Stimulated activated naive B cell treated with anti-CD40 and anti-IgM and Interleukin-4, amounts not matched to agents 10 μg/mL and 1 μg/mL and 100 μg/mL, for 72 hours (primary cell): ENCODE results near the gene ATP9B.

Source experiments
- ATAC-seq, 2 donors: fragments of 150-1000 bp; cut with Tn5 transposase; replicated peaks; 2 replicates each; pipeline ENCODE4 v1.10.0; 2021; ENCODE audit warnings: moderate library complexity in 1 of 2
- DNase-seq: peaks from one replicate; pipeline ENCODE4 v3.0.0; 2021
- H3K27ac Mint-ChIP-seq: one replicate; pipeline ENCODE4 v1.8.0; 2022; ENCODE audit warnings: mild to moderate bottlenecking, mixed read lengths
- H3K27me3 Mint-ChIP-seq, 2 donors: one replicate each; pipeline ENCODE4 v1.8.0; 2022; ENCODE audit warnings: mixed read lengths in 2 of 2
- H3K36me3 Mint-ChIP-seq, 2 donors: one replicate each; pipeline ENCODE4 v1.8.0; 2022; ENCODE audit warnings: mixed read lengths in 2 of 2, mild to moderate bottlenecking in 1 of 2
- H3K4me1 Mint-ChIP-seq, 2 donors: one replicate each; pipeline ENCODE4 v1.8.0; 2022; ENCODE audit warnings: mixed read lengths in 2 of 2, mild to moderate bottlenecking in 1 of 2
- H3K4me3 Mint-ChIP-seq, 2 donors: one replicate each; pipeline ENCODE4 v1.8.0; 2022; ENCODE audit warnings: mild to moderate bottlenecking in 2 of 2, mixed read lengths in 2 of 2, moderate library complexity in 1 of 2
- H3K9me3 Mint-ChIP-seq, 2 donors: one replicate each; pipeline ENCODE4 v1.8.0; 2022; ENCODE audit warnings: mixed read lengths in 2 of 2, mild to moderate bottlenecking in 1 of 2

ATP9B gene

DNA sequence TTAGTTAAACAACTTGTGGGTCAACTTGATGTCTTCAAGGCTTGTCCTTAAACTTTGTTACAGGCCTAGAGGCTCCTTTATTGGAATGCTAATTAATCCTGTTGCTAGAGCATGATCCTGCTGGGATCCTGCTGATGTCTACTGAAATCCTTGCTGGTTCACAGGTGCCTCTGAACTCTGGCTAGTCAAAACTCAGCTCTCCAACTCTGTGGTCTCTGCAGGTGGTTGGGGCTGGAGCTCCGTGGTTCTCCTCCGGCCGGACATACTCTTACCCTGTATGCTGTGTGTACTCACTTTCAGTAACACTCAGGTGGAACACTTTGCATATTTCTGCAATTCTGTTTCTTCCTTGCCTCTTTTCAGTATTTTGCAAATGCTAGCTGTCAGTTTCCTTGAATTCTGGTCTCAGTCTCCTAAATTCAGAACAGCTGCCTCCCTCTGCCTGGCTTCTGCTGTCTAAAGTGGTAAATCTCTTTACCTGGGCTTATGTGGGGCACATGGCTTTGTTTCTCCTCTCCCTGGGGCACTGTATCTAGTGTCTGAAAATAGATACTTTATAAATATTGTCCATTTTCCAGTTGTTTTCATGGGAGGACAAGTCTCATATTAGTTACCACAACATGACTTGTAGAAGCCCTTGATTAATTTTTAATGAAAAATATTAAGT is 113.0 kb downstream of the ATP9B start:
- no peak overlapping the region for H3K27ac Mint-ChIP-seq
- peaks cover 25 to 45% of the 10 kb centered on the region in 2 donors for H3K36me3 Mint-ChIP-seq
- no peaks in the 10 kb centered on the region for H3K27me3 Mint-ChIP-seq
- H3K9me3 Mint-ChIP-seq: no peaks in the 10 kb centered on the region
- DNase-seq (no peak), ATAC-seq (no peak)
- H3K4me3 Mint-ChIP-seq: no peak overlapping the region
- peaks cover 0 to 9% of the 10 kb centered on the region in 2 donors for H3K4me1 Mint-ChIP-seq

DNA sequence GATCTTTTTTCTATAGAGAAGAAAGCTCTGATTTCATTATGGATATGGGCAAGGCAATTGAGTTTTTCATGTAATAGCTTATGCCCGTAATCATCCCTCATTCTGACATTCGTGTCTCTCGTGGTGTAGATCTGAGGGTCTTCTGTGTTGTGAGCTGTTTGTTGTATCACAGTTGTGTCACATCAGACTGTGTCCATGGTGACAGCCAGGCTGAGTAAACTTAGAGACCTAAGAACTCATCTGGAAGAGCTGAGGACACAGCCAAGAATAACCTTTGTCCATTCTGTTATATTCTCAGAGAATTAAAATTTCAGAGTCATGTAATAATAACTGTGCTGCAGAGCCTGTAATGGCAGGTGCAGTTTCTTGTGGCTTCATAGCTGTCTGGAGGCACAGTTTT is 116.5 kb downstream of the ATP9B start:
- Mint-ChIP-seq H3K27me3 (no peaks in the 10 kb centered on the region), H3K9me3 (no peaks in the 10 kb centered on the region), H3K36me3 (peaks cover 13 to 28% of the 10 kb centered on the region in 2 donors), H3K4me3 (no peak overlapping the region), H3K4me1 (peaks cover 0 to 5% of the 10 kb centered on the region in 2 donors), H3K27ac (no peak overlapping the region)
- DNase-seq (no peak), ATAC-seq (no peak)

- no peak overlapping the region for H3K4me3 Mint-ChIP-seq
- H3K36me3 Mint-ChIP-seq: peaks cover 16 to 30% of the 10 kb centered on the region in 2 donors
- no peak for ATAC-seq
- no peaks in the 10 kb centered on the region for H3K9me3 Mint-ChIP-seq
- no peak overlapping the region for H3K27ac Mint-ChIP-seq
- H3K27me3 Mint-ChIP-seq: no peaks in the 10 kb centered on the region
- H3K4me1 Mint-ChIP-seq: peaks cover 0 to 5% of the 10 kb centered on the region in 2 donors
- DNase-seq: no peak
Observed at GRCh38 chr18:79186649-79187048, 117.5 kb downstream of the ATP9B start.

DNA sequence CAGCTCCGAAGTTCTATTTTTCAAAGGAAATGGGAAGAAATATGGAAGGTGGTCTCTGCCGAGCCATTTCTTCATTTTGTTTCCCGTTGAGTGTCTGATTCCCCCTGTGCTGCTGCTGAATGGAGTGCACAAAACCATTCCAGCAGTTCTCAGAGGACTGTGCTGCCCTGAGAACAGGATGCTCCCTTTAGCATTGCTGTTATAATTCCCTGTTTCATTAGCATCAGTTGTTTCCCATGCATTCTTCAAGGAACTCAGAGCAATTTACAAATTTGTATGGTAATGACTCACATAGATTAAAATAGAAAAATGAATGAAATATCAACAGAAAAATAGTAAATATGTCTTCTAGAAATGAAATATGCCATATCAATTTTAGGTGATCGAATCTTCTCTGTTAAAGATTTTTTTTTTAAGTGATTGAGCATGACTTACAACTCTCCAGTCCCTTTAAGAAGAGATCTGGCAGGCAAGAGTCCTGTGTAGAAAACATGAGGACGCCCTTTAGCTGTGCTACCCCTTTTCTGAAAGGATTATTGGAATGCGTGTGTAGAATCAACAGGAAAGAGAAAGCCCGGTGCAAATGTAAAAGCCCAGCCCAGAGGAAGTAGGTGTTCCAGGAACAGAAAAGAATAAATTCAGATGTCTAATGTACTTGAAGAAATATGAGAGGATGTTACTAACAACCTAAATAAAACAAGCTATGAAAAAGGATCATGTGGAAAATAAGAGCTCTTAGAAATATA is 118.5 kb downstream of the ATP9B start:
- Mint-ChIP-seq H3K36me3 (peaks cover 16 to 27% of the 10 kb centered on the region in 2 donors), H3K4me1 (peaks cover 0 to 5% of the 10 kb centered on the region in 2 donors), H3K27ac (no peak overlapping the region), H3K27me3 (no peaks in the 10 kb centered on the region), H3K9me3 (no peaks in the 10 kb centered on the region), H3K4me3 (no peak overlapping the region)
- no peak for DNase-seq
- ATAC-seq: no peak

GRCh38 chr18:79191418-79191817 is 122.2 kb downstream of the ATP9B start:
- Mint-ChIP-seq H3K27me3 (no peaks in the 10 kb centered on the region), H3K9me3 (no peaks in the 10 kb centered on the region), H3K4me1 (no peaks in the 10 kb centered on the region), H3K36me3 (peaks cover 11 to 21% of the 10 kb centered on the region in 2 donors), H3K4me3 (no peak overlapping the region), H3K27ac (no peak overlapping the region)
- ATAC-seq (no peak), DNase-seq (no peak)

- Mint-ChIP-seq H3K36me3 (peaks cover 11 to 21% of the 10 kb centered on the region in 2 donors), H3K9me3 (no peaks in the 10 kb centered on the region), H3K27me3 (no peaks in the 10 kb centered on the region), H3K27ac (no peak overlapping the region), H3K4me3 (no peak overlapping the region), H3K4me1 (no peaks in the 10 kb centered on the region)
- ATAC-seq (no peak), DNase-seq (no peak)
Observed at GRCh38 chr18:79191956-79192355, 122.8 kb downstream of the ATP9B start.

- no peak overlapping the region for H3K4me3 Mint-ChIP-seq
- H3K36me3 Mint-ChIP-seq: peaks cover 14 to 25% of the 10 kb centered on the region in 2 donors
- ATAC-seq: no peak
- no peaks in the 10 kb centered on the region for H3K9me3 Mint-ChIP-seq
- no peak overlapping the region for H3K27ac Mint-ChIP-seq
- no peaks in the 10 kb centered on the region for H3K4me1 Mint-ChIP-seq
- DNase-seq: no peak
- no peaks in the 10 kb centered on the region for H3K27me3 Mint-ChIP-seq
Observed at GRCh38 chr18:79193826-79194225, 124.6 kb downstream of the ATP9B start.

- Mint-ChIP-seq H3K36me3 (peaks cover 13 to 22% of the 10 kb centered on the region in 2 donors), H3K27me3 (no peaks in the 10 kb centered on the region), H3K4me3 (no peak overlapping the region), H3K27ac (no peak overlapping the region), H3K9me3 (peaks cover 2 to 4% of the 10 kb centered on the region in 2 donors), H3K4me1 (peaks cover 4 to 7% of the 10 kb centered on the region in 2 donors)
- DNase-seq (no peak), ATAC-seq (no peak)
Observed at GRCh38 chr18:79195716-79196683, 126.8 kb downstream of the ATP9B start.

DNA sequence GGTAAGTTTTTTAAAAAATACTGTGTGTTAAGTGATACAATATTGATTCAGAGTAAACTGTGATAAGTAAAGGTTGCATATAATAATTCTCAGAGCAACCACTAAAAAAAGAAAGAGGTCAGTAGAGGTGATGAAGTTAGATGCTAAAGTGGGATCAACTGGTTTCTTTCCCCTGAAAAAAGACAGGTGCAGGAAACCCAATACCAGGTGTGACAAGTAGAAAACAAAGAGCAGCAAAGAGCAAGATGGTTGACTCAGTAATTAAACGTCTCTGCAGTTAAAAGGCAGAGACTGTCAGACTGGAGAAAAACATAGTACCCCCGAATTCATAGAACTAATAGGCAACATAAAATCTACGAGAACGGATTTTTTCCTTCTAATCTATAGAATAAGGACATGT is 128.3 kb downstream of the ATP9B start:
- peaks cover 8 to 14% of the 10 kb centered on the region in 2 donors for H3K36me3 Mint-ChIP-seq
- DNase-seq (no peak), ATAC-seq (no peak)
- no peak overlapping the region for H3K27ac Mint-ChIP-seq
- peaks cover 2 to 4% of the 10 kb centered on the region in 2 donors for H3K9me3 Mint-ChIP-seq
- H3K27me3 Mint-ChIP-seq: no peaks in the 10 kb centered on the region
- peaks cover 4 to 7% of the 10 kb centered on the region in 2 donors for H3K4me1 Mint-ChIP-seq
- no peak overlapping the region for H3K4me3 Mint-ChIP-seq

GRCh38 chr18:79199691-79200374 is 130.6 kb downstream of the ATP9B start:
- no peak overlapping the region for H3K27ac Mint-ChIP-seq

DNA sequence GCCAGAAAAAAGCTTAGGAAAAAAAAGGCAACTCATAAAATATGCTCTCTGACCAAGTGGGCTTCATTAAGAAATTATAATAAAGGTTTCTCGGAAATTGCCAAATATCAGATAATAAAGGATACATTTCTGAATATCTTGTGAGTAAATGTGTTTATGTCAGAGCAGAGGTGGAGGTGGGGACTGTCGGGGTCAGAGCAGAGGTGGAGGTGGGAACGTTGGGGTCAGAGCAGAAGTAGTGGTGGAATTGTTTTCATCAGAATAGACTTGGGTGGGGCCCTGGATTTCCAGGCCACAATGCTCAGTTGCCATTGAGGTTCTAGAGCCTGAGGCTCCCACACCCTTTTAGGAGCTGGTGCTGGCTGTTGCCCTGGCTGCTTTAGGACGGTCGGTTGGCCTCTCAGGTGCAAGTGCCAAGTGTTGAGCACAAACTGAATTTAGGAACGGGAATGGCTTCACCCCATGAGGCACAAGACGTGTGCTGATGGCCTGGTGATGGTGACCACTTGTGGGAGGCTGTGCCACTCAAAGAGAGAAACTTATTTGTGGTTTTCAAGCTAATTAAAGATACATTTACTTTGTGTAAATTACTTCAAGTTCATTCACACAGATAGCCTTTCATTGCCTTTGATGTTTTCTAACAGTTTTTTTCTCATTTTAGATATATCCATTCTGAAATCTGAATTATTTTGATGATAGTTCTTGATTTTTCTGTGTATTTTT is 131.5 kb downstream of the ATP9B start:
- peaks cover 8 to 14% of the 10 kb centered on the region in 2 donors for H3K36me3 Mint-ChIP-seq
- no peaks in the 10 kb centered on the region for H3K27me3 Mint-ChIP-seq
- no peak overlapping the region for H3K4me3 Mint-ChIP-seq
- DNase-seq (no peak), ATAC-seq (peak in 1 of 2 donors; percentile 62)
- H3K9me3 Mint-ChIP-seq: peaks cover 2 to 4% of the 10 kb centered on the region in 2 donors
- peaks cover 7 to 12% of the 10 kb centered on the region in 2 donors for H3K4me1 Mint-ChIP-seq
- H3K27ac Mint-ChIP-seq: peak overlapping the region; percentile 15

More at GRCh38 chr18:79199691-79200374, 130.6 kb downstream of the ATP9B start:
- DNase-seq (no peak), ATAC-seq (no peak)
- Mint-ChIP-seq H3K4me3 (no peak overlapping the region), H3K4me1 (peaks cover 7 to 12% of the 10 kb centered on the region in 2 donors), H3K36me3 (peaks cover 8 to 14% of the 10 kb centered on the region in 2 donors), H3K27me3 (no peaks in the 10 kb centered on the region), H3K9me3 (peaks cover 2 to 4% of the 10 kb centered on the region in 2 donors)

DNA sequence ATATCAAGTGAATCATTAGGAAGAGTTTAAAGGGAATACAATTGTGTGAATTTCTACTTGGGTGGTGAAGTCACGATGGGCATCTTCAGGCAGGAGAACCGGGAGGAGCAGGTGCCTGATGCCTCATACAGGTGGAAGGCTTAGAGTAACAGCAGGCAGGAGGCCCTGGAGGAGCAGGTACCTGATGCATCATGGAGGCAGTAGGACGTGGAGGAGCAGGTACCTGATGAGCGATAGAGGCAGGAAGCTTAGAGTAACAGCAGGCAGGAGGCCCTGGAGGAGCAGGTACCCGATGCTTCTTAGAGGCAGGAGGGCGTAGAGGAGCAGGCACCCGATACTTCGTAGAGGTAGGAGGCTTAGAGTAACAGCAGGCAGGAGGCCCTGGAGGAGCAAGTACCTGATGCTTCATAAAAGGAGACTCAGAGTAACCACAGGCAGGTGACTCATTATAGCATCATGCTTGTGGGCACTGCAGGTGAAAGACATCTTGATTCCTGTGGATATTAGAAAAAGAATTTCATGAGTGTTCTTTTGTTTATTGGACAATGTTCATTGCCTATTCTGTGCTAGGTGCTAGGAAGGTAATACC is 133.9 kb downstream of the ATP9B start:
- no peak overlapping the region for H3K4me3 Mint-ChIP-seq
- ATAC-seq (no peak), DNase-seq (no peak)
- H3K36me3 Mint-ChIP-seq: peaks cover 16 to 27% of the 10 kb centered on the region in 2 donors
- peaks cover 2 to 4% of the 10 kb centered on the region in 2 donors for H3K9me3 Mint-ChIP-seq
- no peak overlapping the region for H3K27ac Mint-ChIP-seq
- no peaks in the 10 kb centered on the region for H3K27me3 Mint-ChIP-seq
- peaks cover 7 to 12% of the 10 kb centered on the region in 2 donors for H3K4me1 Mint-ChIP-seq
